Liver (tissue), 3 donors: Measurements from ENCODE around the gene NCOA3.

ENCODE experiments used
- CTCF ChIP-seq: fragments of 150-350 bp; IDR thresholded peaks from 2 replicates; pipeline ENCODE4 v1.5.1; 2017; ENCODE audit warnings: improper control_type of control experiment, low read depth, low read length; ENCODE audit not compliant: missing input control
- GABPA ChIP-seq, 2 donors: IDR thresholded peaks in 1 of 2; conservative IDR thresholded peaks in 1 of 2; 2 replicates each; pipeline ENCODE4 v1.6.1; 2016; ENCODE audit warnings: antibody characterized with exemption in 2 of 2, mild to moderate bottlenecking in 1 of 2, moderate library complexity in 1 of 2
- SP1 ChIP-seq: IDR thresholded peaks from 2 replicates; pipeline ENCODE4 v1.6.1; 2018; ENCODE audit warnings: antibody characterized with exemption, mild to moderate bottlenecking
- YY1 ChIP-seq: IDR thresholded peaks from 2 replicates; pipeline ENCODE4 v1.6.1; 2016; ENCODE audit warnings: antibody characterized with exemption, mild to moderate bottlenecking
- ZBTB33 ChIP-seq: IDR thresholded peaks from 2 replicates; pipeline ENCODE4 v1.6.1; 2016; ENCODE audit warnings: antibody characterized with exemption
- donor health status: healthy.
- donor health status: healthy.

- TF ChIP-seq CTCF (no peak), ZBTB33 (no peak), SP1 (no peak), GABPA (IDR thresholded peaks at IDR 0.05 in 1 of 2, conservative IDR thresholded peaks at IDR 0.05 in 1 of 2) (no peak), YY1 (no peak)
Observed at GRCh38 chr20:47688385-47689381, 187.0 kb downstream of the NCOA3 start.
